ENCODE measurements around the gene SERGEF. TPM values are rescaled to one million over a fixed set of nuclear protein-coding genes. Genes with fewer than 3 reads are reported as not detected.

SERGEF gene
- total RNA-seq, 1 donor from 2014 or later: 15.2 TPM

DNA sequence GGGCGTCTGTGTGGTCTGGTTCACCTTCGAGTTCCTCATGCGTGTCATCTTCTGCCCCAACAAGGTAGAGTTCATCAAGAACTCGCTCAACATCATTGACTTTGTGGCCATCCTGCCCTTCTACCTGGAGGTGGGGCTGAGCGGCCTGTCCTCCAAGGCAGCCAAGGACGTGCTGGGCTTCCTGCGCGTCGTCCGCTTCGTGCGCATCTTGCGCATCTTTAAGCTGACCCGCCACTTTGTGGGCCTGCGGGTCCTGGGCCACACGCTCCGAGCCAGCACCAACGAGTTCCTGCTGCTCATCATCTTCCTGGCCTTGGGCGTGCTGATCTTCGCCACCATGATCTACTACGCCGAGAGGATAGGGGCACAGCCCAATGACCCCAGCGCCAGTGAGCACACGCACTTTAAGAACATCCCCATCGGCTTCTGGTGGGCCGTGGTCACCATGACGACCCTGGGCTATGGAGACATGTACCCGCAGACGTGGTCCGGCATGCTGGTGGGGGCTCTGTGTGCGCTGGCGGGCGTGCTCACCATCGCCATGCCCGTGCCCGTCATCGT lies 240.9 kb downstream of the SERGEF start:
- intact Hi-C loops (cut with DNase I): no loop called here
- DNase-seq (ENCODE audit: missing footprints): no peak
- no peak for ATAC-seq

DNA sequence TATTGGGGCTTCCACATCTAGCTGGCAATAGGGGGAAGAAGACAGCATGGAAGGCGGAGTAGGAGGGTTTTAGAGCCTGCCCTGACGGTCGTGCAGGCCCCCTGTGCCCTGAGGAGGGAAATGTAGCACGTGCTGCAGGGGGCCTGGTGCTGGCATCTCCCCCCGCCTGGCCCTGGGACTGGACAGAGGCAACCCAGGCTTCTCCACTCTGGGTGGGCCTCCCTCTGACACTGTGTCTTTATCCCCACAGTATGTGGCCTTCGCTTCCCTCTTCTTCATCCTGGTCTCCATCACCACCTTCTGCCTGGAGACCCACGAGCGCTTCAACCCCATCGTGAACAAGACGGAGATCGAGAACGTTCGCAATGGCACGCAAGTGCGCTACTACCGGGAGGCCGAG lies 241.4 kb downstream of the SERGEF start:
- DNase-seq (ENCODE audit: missing footprints) (no peak), ATAC-seq (no peak)
- intact Hi-C loops (cut with DNase I): no loop called here

DNA sequence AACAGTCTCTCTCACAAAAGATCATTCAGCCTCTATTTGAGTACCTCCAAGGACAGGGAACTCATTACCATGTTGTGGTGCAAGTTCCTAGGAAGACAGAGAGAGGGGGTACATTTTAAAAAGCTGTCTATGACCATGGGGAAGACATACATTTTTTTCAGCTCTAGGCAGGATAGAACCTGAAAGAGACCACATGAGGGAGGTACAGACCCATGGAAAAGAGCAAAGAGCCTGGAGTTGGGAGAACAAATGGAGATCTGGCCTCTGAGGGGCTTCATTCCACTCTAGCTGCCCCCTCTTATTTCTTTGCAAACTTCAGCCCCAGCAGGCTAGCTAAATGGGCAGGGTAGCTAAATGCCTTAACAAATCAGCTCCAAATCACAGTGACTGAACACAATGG lies 241.9 kb downstream of the SERGEF start:
- intact Hi-C loops (cut with DNase I): no loop called here
- DNase-seq (ENCODE audit: missing footprints) (no peak), ATAC-seq (no peak)

GRCh38 chr11:17770048-17770652 lies 242.7 kb downstream of the SERGEF start:
- DNase-seq (ENCODE audit: missing footprints) (no peak), ATAC-seq (no peak)
- intact Hi-C loops (cut with DNase I): no loop called here

DNA sequence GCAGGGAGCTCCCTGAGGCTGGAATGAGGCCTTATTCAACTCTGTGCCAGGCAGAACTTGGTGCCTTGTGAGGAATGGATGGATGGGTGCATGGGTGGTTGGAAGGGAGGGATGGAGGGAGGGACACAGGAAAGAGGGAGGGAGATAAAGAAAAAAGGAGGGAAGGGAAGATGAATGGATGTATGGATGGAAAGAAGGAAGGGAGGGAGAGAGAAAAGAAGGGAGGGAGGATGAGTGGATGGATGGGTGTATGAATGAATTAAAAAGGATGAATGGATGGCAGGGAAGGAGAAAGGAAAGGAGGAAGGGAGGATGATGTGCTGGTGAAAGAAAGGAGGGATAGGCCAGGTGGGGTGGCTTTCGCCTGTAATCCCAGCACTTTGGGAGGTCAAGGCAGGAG lies 243.6 kb downstream of the SERGEF start:
- DNase-seq (ENCODE audit: missing footprints) (no peak), ATAC-seq (no peak)
- intact Hi-C loops (cut with DNase I): no loop called here

- ATAC-seq (no peak), DNase-seq (ENCODE audit: missing footprints) (no peak)
- intact Hi-C loops (cut with DNase I): no loop called here
Observed at GRCh38 chr11:17768547-17768946, 244.3 kb downstream of the SERGEF start.

GRCh38 chr11:17767914-17768313 lies 244.9 kb downstream of the SERGEF start:
- DNase-seq (ENCODE audit: missing footprints) (no peak), ATAC-seq (no peak)
- intact Hi-C loops (cut with DNase I): no loop called here

DNA sequence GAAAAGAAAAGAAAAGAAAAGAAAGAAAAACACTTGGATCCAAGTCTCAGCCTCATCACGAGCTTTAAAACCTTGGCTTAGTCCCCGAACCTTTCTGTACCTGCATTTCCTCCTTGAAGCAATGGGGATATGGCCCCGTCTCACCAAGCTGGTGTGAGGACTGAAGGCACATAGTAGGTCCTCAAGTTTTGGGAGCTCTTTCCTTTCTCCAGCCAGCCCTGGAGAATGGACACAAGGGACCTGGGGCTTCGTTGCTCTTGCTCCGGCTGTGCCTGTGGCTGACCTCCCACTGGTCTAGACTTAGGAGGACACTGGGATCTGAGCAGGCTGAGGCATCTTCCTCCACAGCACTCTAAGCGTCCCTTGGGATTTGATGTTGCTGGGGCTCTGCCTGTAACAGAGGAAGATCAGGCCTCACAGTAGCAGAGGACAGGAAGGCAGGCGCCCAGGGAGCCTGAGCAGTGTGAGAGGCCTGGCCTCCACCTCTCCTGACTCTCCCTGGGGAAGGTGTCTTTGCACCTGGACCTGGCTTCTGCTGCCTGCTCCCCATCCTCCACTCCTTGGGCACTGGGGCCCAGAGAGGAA lies 245.5 kb downstream of the SERGEF start:
- intact Hi-C loops (cut with DNase I): no loop called here
- no peak for ATAC-seq
- DNase-seq (ENCODE audit: missing footprints): peak; percentile 13

- DNase-seq (ENCODE audit: missing footprints): peak; percentile 16
- no peak for ATAC-seq
- intact Hi-C loops (cut with DNase I): no loop called here
Observed at GRCh38 chr11:17766590-17766989, 246.3 kb downstream of the SERGEF start.

GRCh38 chr11:17766073-17766359 lies 246.8 kb downstream of the SERGEF start:
- peak; percentile 33 for DNase-seq (ENCODE audit: missing footprints)
- no peak for ATAC-seq
- intact Hi-C loops (cut with DNase I): no loop called here

GRCh38 chr11:17765356-17766072 lies 247.3 kb downstream of the SERGEF start:
- intact Hi-C loops (cut with DNase I): no loop called here
- ATAC-seq: no peak

GRCh38 chr11:17764446-17765218 lies 248.2 kb downstream of the SERGEF start:
- no peak for ATAC-seq
- peak; percentile 67 for DNase-seq (ENCODE audit: missing footprints)
- intact Hi-C loops (cut with DNase I): loop anchor here (5.0 kb wide), 1 partner anchor 63 kb away; no protein-coding TSS in a partner anchor

More at GRCh38 chr11:17765356-17766072, 247.3 kb downstream of the SERGEF start:
- peak; percentile 4 for DNase-seq (ENCODE audit: missing footprints)

DNA sequence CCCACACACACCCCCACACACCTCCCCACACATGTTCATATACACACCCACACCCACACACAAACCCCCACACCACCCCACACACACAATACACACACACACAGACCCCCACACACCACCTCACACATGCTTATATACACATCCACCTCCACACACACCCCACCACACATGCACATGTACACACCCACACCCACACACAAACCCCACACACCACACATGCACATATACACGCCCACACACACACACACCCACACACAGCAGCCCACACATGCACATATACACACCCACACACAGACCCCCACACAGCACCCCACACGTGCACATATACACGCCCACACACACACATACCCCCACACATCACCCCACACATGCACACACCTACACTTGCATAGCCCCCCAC lies 249.1 kb downstream of the SERGEF start:
- intact Hi-C loops (cut with DNase I): loop anchor here (5.0 kb wide), 1 partner anchor 64 kb away; no protein-coding TSS in a partner anchor
- DNase-seq (ENCODE audit: missing footprints) (peak; percentile 6), ATAC-seq (no peak)

DNA sequence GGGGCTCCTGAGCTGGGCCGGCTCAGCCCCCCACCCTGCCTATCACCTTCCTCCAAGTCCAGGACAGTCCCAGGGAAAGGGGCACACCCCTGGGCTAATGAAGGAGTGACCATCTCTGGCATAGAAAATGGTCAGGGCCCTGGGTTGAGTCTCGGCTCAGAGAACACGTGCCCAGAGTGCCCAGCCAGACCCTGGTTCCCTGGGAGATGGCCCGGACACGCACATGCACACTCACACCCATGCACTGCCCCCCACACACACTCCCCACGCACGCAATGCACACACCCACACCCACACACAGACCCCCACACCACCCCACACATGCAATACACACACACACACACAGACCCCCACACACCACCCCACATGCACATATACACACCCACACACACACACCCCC lies 249.6 kb downstream of the SERGEF start:
- ATAC-seq: no peak
- intact Hi-C loops (cut with DNase I): loop anchor here (5.0 kb wide), 1 partner anchor 64 kb away; no protein-coding TSS in a partner anchor
- peak; percentile 41 for DNase-seq (ENCODE audit: missing footprints)

- DNase-seq (ENCODE audit: missing footprints) (peak; percentile 21), ATAC-seq (no peak)
- intact Hi-C loops (cut with DNase I): loop anchor here (5.0 kb wide), 1 partner anchor 65 kb away; no protein-coding TSS in a partner anchor
Observed at GRCh38 chr11:17762309-17762974, 250.4 kb downstream of the SERGEF start.

DNA sequence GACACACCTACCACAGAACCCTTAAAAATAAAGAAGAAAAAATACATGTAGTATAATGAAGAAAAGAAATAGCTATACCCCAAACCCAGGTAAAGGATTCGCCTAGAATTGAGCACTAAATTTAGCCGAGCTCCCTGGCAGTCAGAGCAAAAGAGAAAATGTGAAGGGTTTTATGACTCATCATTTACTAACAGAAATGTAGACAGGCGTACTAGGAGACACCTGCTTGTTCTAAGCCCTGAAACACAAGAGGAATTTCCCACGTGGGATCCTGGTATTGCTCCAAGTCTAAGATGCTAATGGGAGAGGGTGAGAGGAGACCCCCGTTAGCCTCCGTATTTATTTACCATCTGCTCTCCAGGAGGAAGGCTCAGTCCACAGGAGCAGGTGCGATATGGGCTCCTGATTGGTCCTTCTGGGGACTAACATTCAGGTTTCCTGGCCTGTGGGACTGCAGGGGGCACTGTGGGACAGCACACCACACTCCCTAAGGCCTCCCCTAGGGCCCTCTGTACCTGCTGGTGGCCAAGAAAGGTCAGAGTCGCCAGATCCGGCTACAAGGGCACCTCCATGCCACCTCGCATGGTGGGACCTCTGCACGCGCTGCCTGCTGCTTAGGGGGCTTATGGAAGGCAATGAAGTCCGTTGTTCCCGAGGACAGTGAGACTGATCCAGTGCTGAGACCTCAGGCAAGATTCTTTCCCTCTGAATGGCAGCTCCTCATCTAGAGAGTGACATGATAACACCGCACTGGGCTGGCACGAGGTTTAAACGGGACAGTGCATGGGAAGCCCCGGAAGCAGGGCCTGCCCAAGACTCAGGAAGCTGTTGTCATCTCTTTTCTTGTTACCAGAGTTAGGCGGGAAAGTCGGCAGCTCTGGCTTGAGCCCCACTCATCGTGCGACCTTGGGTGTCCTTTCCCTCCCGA lies 252.5 kb downstream of the SERGEF start:
- DNase-seq (ENCODE audit: missing footprints): peak; percentile 51
- intact Hi-C loops (cut with DNase I): loop anchor here (1.0 to 5.0 kb wide), 2 partner anchors 67 to 219 kb away; no protein-coding TSS in a partner anchor
- peak; percentile 69 for ATAC-seq

GRCh38 chr11:17755891-17756290 lies 257.0 kb downstream of the SERGEF start:
- ATAC-seq (no peak), DNase-seq (ENCODE audit: missing footprints) (peak; percentile 1)
- intact Hi-C loops (cut with DNase I): no loop called here

DNA sequence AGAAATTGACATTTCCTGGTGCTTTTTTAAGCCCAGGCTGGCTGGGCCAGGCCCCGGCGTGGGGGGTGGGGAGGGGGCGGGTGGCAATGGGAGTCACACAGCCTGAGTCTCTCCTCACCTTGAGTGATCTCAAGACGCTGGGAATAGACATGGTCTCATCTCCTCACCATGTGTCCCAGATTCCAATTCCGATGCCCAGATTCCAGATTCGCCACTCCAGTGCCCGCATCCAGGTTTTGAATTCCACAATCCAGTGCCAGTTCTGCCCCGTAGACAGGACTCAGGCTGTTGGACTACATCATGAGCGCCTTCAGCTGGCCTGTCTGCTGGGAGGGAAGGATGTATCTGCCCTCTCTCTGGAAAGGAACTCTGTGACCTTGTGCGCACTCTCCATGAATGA lies 259.2 kb downstream of the SERGEF start:
- intact Hi-C loops (cut with DNase I): no loop called here
- ATAC-seq (no peak), DNase-seq (ENCODE audit: missing footprints) (peak; percentile 11)

Measured in Right ventricle myocardium inferior (tissue), 1 donor.